Ascending aorta (tissue), 2 donors: ENCODE measurements around the gene DIDO1. TPM values are rescaled to one million over a fixed set of nuclear protein-coding genes. Genes with fewer than 3 reads are reported as not detected.

Source experiments
- DNase-seq, 2 donors: peaks; one replicate each; pipeline ENCODE4 v3.0.0-alpha.2; 2019; ENCODE audit warnings: low spot score in 2 of 2
- H3K27ac ChIP-seq, 2 donors: fragments of 200-600 bp; sonication (generic); one replicate each; pipeline ENCODE4 v1.5.1; 2016 to 2017; ENCODE audit warnings: mild to moderate bottlenecking in 1 of 2
- H3K27me3 ChIP-seq: fragments of 200-600 bp; sonication (generic); one replicate; pipeline ENCODE4 v1.5.1; 2017
- H3K36me3 ChIP-seq, 2 donors: fragments of 200-600 bp; sonication (generic); one replicate each; pipeline ENCODE4 v1.5.1; 2016
- H3K4me1 ChIP-seq, 2 donors: fragments of 200-600 bp; sonication (generic); one replicate each; pipeline ENCODE4 v1.5.1; 2016 to 2017; ENCODE audit warnings: mild to moderate bottlenecking in 1 of 2
- H3K4me3 ChIP-seq, 2 donors: fragments of 200-600 bp; sonication (generic); one replicate each; pipeline ENCODE4 v1.5.1; 2016 to 2017; ENCODE audit warnings: mild to moderate bottlenecking in 1 of 2
- H3K9me3 ChIP-seq, 2 donors: fragments of 200-600 bp; sonication (generic); one replicate each; pipeline ENCODE4 v1.5.1; 2016
- intact Hi-C: fragments of 100-400 bp; cut with DNase I; formaldehyde crosslinking; loops from one replicate; pipeline ENCODE4 v1.15.1; 2023
- total RNA-seq: library from RNA; depleted of rRNA; stranded (reverse); fragments of >200 nt; gene quantifications from one replicate; pipeline ENCODE4 v1.1.0, GENCODE V29; 2016
- TF ChIP-seq, protein P1 (sequence below), 3 experiments: fragments of 200-600 bp in 2 of 3; fragments of 450-650 bp in 1 of 3; sonication (generic) in 2 of 3; IDR thresholded peaks; one replicate each; pipeline ENCODE4 v1.5.1; 2016 to 2019; ENCODE audit warnings: antibody characterized with exemption in 3 of 3, mild to moderate bottlenecking in 1 of 3, moderate library complexity in 1 of 3

Gene DIDO1
- total RNA-seq, 1 donor from 2014 or later, result 42.4 TPM

DNA sequence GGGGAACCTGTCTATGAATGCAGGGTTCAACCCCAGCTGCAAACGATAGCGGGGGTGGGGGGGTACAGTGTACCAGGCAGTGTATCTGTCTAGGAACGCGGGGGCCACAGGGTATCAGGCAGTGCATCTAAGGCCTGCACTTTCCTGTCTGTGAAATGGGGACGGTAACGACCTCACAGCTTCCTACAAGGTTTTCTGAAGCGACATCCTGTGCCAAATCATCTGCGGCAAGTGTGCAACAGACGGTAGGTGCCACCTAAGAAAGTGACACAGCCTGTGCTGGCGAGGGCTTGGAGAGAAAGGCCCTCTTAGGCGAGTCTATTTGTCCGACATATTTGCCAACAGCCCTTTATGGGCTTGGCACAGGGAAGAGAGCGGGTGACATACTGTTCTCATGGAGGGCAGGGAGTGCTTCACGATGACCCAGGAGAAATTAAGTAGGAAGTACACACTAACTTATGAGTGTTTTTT is 3.8 kb downstream of the DIDO1 start:
- H3K4me3 ChIP-seq, result no peak overlapping the region
- H3K27ac ChIP-seq, result peak overlapping the region in 1 of 2 donors; percentile 96
- intact Hi-C loops, result no loop called here
- DNase-seq, result no peak
- no peaks in the 10 kb centered on the region for H3K36me3 ChIP-seq
- TF ChIP-seq, protein P1, sequence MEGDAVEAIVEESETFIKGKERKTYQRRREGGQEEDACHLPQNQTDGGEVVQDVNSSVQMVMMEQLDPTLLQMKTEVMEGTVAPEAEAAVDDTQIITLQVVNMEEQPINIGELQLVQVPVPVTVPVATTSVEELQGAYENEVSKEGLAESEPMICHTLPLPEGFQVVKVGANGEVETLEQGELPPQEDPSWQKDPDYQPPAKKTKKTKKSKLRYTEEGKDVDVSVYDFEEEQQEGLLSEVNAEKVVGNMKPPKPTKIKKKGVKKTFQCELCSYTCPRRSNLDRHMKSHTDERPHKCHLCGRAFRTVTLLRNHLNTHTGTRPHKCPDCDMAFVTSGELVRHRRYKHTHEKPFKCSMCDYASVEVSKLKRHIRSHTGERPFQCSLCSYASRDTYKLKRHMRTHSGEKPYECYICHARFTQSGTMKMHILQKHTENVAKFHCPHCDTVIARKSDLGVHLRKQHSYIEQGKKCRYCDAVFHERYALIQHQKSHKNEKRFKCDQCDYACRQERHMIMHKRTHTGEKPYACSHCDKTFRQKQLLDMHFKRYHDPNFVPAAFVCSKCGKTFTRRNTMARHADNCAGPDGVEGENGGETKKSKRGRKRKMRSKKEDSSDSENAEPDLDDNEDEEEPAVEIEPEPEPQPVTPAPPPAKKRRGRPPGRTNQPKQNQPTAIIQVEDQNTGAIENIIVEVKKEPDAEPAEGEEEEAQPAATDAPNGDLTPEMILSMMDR (IDR thresholded peaks at IDR 0.05), result no peak
- H3K4me1 ChIP-seq, result peaks cover 17 to 80% of the 10 kb centered on the region in 2 donors
- H3K9me3 ChIP-seq, result no peaks in the 10 kb centered on the region
- H3K27me3 ChIP-seq, result no peaks in the 10 kb centered on the region

DNA sequence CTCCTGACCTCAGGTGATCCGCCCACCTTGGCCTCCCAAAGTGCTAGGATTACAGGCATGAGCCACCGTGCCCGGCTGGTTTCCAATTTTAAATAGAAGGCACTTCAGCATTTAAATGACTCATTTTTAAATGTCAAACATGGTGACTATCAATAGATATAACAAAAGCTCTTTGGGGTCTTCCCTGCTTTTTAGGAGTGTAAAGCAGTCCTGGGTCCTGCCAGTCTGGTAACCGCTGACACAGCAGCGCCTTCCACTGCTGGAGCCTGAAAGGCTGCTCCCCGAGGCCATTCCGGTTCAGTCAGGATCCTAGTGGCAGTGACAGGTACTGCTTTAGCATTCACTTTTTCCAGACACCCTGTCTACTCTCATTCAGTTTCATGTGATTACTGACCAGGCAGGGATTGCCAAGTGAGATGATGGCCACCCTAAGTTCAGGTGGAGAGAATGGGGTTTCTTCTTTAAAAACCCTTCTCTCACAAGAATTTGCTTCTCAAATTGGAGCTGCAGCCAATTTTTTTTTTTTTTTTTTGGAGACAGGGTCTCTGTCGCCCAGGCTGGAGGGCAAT is 5.1 kb downstream of the DIDO1 start:
- Histone ChIP-seq H3K9me3 (no peaks in the 10 kb centered on the region), H3K4me3 (peak overlapping the region in 1 of 2 donors; percentile 6), H3K27me3 (no peaks in the 10 kb centered on the region), H3K27ac (peak overlapping the region in 1 of 2 donors; percentile 42), H3K36me3 (no peaks in the 10 kb centered on the region), H3K4me1 (peaks cover 9 to 82% of the 10 kb centered on the region in 2 donors)
- intact Hi-C loops, result no loop called here
- TF ChIP-seq, protein P1 (IDR thresholded peaks at IDR 0.05), result peak; percentile 45 to 50 (median 46)
- no peak for DNase-seq

DNA sequence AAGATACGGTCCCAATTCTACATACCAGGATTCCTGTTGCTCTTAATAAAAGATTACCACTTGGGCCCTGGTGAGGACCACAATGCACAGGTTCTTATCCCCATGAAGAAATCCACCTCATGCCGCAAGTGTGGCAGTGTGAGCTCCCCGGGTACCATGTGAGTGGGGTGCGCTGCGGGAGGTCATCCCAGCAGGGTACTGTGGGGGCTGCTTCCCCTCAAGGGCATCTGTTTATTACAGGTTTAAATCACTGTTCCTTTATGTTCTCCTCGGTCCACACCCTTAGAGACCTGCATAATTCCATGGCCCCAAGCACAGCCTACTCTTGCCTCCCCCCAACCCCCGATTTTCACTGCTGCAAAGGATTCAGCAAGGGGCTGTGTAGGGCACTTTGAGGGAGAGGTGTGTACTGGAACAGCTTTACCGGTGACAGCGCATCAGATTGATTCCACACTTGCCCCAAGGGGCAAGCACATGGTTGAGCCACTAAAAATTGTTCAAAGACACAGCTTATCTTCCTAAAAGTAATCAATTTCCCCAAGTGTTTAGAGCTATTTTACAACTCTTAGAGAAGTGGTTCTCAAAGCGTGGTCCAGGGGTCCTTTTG is 6.2 kb downstream of the DIDO1 start:
- H3K36me3 ChIP-seq, result no peaks in the 10 kb centered on the region
- no peaks in the 10 kb centered on the region for H3K9me3 ChIP-seq
- H3K27ac ChIP-seq, result no peak overlapping the region
- peaks cover 9 to 88% of the 10 kb centered on the region in 2 donors for H3K4me1 ChIP-seq
- TF ChIP-seq, protein P1 (IDR thresholded peaks at IDR 0.05), result no peak
- no peak for DNase-seq
- intact Hi-C loops, result no loop called here
- H3K27me3 ChIP-seq, result no peaks in the 10 kb centered on the region
- H3K4me3 ChIP-seq, result no peak overlapping the region

DNA sequence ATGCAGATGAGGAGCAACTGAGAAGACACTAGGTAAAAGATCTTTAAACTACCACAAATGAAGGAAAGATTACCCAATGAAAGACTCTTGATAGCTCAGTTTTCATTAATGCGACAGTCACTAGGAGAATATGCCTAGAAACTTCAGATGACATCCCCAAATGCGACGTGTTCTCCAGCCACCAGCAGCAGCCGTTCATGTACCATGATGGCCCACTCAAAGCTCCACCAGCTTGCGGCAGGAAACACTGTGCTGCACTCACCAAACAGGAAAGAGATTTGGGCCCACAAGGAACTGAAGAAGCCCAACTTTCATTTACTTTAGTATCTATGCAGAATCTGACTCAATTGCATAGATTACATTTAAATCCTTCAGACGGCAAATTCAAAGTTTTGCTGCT is 7.5 kb downstream of the DIDO1 start:
- no peaks in the 10 kb centered on the region for H3K36me3 ChIP-seq
- H3K4me3 ChIP-seq, result no peak overlapping the region
- TF ChIP-seq, protein P1 (IDR thresholded peaks at IDR 0.05), result no peak
- H3K9me3 ChIP-seq, result no peaks in the 10 kb centered on the region
- intact Hi-C loops, result no loop called here
- peaks cover 0 to 84% of the 10 kb centered on the region in 2 donors for H3K4me1 ChIP-seq
- DNase-seq, result no peak
- H3K27me3 ChIP-seq, result no peaks in the 10 kb centered on the region
- H3K27ac ChIP-seq, result no peak overlapping the region

DNA sequence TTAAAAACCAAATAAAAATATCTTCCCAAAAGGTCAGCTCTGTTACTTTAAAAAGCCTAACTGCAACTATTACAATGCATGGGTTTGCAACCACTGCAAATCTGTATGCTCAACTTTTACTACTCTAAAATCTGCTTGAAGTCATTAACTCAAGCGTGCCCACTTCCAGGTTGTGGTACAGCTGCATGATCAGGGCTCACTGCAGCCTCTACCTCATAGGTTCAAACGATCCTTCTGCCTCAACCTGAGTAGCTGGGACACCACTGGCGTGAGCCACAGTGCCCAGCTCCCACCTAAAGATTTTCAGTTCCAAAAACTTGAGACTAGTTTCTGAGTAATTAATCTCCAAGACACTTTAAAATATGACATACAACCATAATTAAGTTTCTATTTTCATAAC is 8.2 kb downstream of the DIDO1 start:
- Histone ChIP-seq H3K4me1 (peaks cover 0 to 82% of the 10 kb centered on the region in 2 donors), H3K36me3 (peaks cover 2 to 5% of the 10 kb centered on the region in 2 donors), H3K27me3 (no peaks in the 10 kb centered on the region), H3K27ac (no peak overlapping the region), H3K9me3 (no peaks in the 10 kb centered on the region), H3K4me3 (no peak overlapping the region)
- TF ChIP-seq, protein P1 (IDR thresholded peaks at IDR 0.05), result no peak
- DNase-seq, result no peak
- intact Hi-C loops, result no loop called here
